Endothelial cell of umbilical vein (primary cell): Measurements from ENCODE around the gene GALNT2. TPM values are rescaled to one million over a fixed set of nuclear protein-coding genes. Genes with fewer than 3 reads are reported as not detected.

Experiments used
- BruUV-seq: library from RNA; stranded (reverse); fragments of 400-500 nt; replicated peaks from 2 replicates; lab custom pipeline; 2021; lab: Mats Ljungman, UMichigan
- CTCF ChIA-PET: fragments of 300-600, 350-600 bp; sonication (Branson Sonifier 250); formaldehyde crosslinking; loops from one replicate; lab custom pipeline; 2021; ENCODE audit warnings: antibody characterized with exemption, inconsistent platforms; lab: Charles Lee
- POLR2A ChIA-PET: fragments of 300-600, 350-600 bp; sonication (Branson Sonifier 250); formaldehyde crosslinking; loops from one replicate; lab custom pipeline; 2021; ENCODE audit warnings: antibody characterized with exemption, inconsistent platforms; lab: Charles Lee
- DNase-seq: peaks from one replicate; pipeline ENCODE4 v3.0.0-alpha.2; 2011; ENCODE audit warnings: low read depth, low spot score
- FAIRE-seq: peaks from 2 replicates; lab custom pipeline; 2011; peaks lifted over from hg19 to GRCh38; lab: Jason Lieb, UNC
- H2AFZ ChIP-seq: 2 replicates; pipeline ENCODE4 v1.6.0; 2012; ENCODE audit warnings: low read depth, low read length, control low read depth, inconsistent platforms
- H3K27ac ChIP-seq: 2 replicates; pipeline ENCODE4 v1.5.1; 2011; ENCODE audit warnings: low read depth, mild to moderate bottlenecking, control low read depth, low read length, moderate library complexity; ENCODE audit not compliant: insufficient read depth
- H3K27me3 ChIP-seq, 2 experiments: 2 replicates each; pipeline versions ENCODE4 v1.6.0 to v1.6.1; 2011; ENCODE audit warnings: low read length in 2 of 2, mixed read lengths in 1 of 2; ENCODE audit not compliant: control insufficient read depth in 2 of 2, insufficient read depth in 2 of 2
- H3K36me3 ChIP-seq, 2 experiments: 2 replicates in 1 of 2; 3 replicates in 1 of 2; pipeline ENCODE4 v1.5.1; 2011; ENCODE audit warnings: low read length in 2 of 2, mild to moderate bottlenecking in 1 of 2, moderate library complexity in 1 of 2; ENCODE audit not compliant: control insufficient read depth in 2 of 2, insufficient read depth in 2 of 2; ENCODE audit errors: extremely low read depth in 1 of 2
- H3K4me1 ChIP-seq: 3 replicates; pipeline ENCODE4 v1.5.1; 2011; ENCODE audit warnings: mild to moderate bottlenecking, low read length; ENCODE audit not compliant: control insufficient read depth, insufficient read depth; ENCODE audit errors: extremely low read depth
- H3K4me2 ChIP-seq: 2 replicates; pipeline ENCODE4 v1.6.1; 2011; ENCODE audit warnings: low read length, control low read depth, mixed read lengths; ENCODE audit not compliant: insufficient read depth
- H3K4me3 ChIP-seq, 3 experiments: fragments of 200-600 bp in 1 of 3; sonication (generic), shearing (Covaris generic) in 1 of 3; replicated peaks in 1 of 3; 2 replicates each; pipeline ENCODE4 v1.5.1; 2011 to 2016; ENCODE audit warnings: control low read depth in 3 of 3, low read length in 3 of 3, mild to moderate bottlenecking in 2 of 3, inconsistent platforms in 1 of 3, low read depth in 1 of 3, moderate library complexity in 1 of 3; ENCODE audit not compliant: insufficient read depth in 1 of 3
- H3K79me2 ChIP-seq: 2 replicates; pipeline ENCODE4 v1.6.0; 2012; ENCODE audit warnings: low read length, inconsistent platforms; ENCODE audit not compliant: control insufficient read depth, insufficient read depth
- H3K9ac ChIP-seq: replicated peaks from 2 replicates; pipeline ENCODE3; 2011; ENCODE audit warnings: low read length, control low read depth; ENCODE audit not compliant: insufficient read depth; ENCODE audit errors: extremely low read depth
- H3K9me1 ChIP-seq: replicated peaks from 3 replicates; pipeline ENCODE4 v1.6.0; 2011; ENCODE audit warnings: mild to moderate bottlenecking, low read length; ENCODE audit not compliant: control insufficient read depth, insufficient read depth; ENCODE audit errors: extremely low read depth
- H3K9me3 ChIP-seq: replicated peaks from 2 replicates; pipeline ENCODE4 v1.5.1; 2012; ENCODE audit warnings: low read length, inconsistent platforms; ENCODE audit not compliant: control insufficient read depth, insufficient read depth
- H4K20me1 ChIP-seq: replicated peaks from 2 replicates; pipeline ENCODE3; 2011; ENCODE audit warnings: mild to moderate bottlenecking, low read length; ENCODE audit not compliant: control insufficient read depth, insufficient read depth; ENCODE audit errors: extremely low read depth
- CTCF ChIP-seq, 2 donors: IDR thresholded peaks; 1 replicate in 1 of 2; 2 replicates in 1 of 2; pipeline ENCODE4 v1.5.1; 2011; ENCODE audit warnings: low read length in 2 of 2, mild to moderate bottlenecking in 2 of 2, moderate library complexity in 2 of 2, control low read depth in 1 of 2, inconsistent platforms in 1 of 2, low read depth in 1 of 2; ENCODE audit not compliant: insufficient read depth in 1 of 2; ENCODE audit errors: extremely low read depth in 1 of 2
- EZH2 ChIP-seq: IDR thresholded peaks from 2 replicates; pipeline ENCODE4 v1.6.1; 2012; ENCODE audit warnings: borderline replicate concordance, low read depth, mild to moderate bottlenecking, moderate library complexity, low read length, inconsistent platforms; ENCODE audit not compliant: severe bottlenecking
- FOS ChIP-seq: IDR thresholded peaks from 2 replicates; pipeline ENCODE4 v1.6.1; 2011; ENCODE audit warnings: mild to moderate bottlenecking, low read length, moderate library complexity, borderline replicate concordance; ENCODE audit not compliant: insufficient read depth
- GATA2 ChIP-seq: IDR thresholded peaks from 2 replicates; pipeline ENCODE4 v1.7.0; 2011; ENCODE audit warnings: low read depth, mild to moderate bottlenecking, moderate library complexity, mixed read lengths, low read length; ENCODE audit not compliant: insufficient read length, insufficient read depth
- JUN ChIP-seq: IDR thresholded peaks from 2 replicates; pipeline ENCODE4 v1.6.1; 2011; ENCODE audit warnings: borderline replicate concordance, low read depth; ENCODE audit not compliant: insufficient read length, insufficient read depth
- MYC ChIP-seq: IDR thresholded peaks from one replicate; pipeline ENCODE4 v1.6.1; 2011; ENCODE audit warnings: mild to moderate bottlenecking, low read depth, low read length
- POLR2A ChIP-seq: IDR thresholded peaks from 2 replicates; pipeline ENCODE4 v1.6.1; 2012; ENCODE audit warnings: low read depth, mild to moderate bottlenecking, control low read depth, low read length
- POLR2AphosphoS5 ChIP-seq: IDR thresholded peaks from 2 replicates; pipeline ENCODE4 v1.6.1; 2012; ENCODE audit warnings: low read depth, mild to moderate bottlenecking, control low read depth, low read length, moderate library complexity; ENCODE audit not compliant: insufficient read depth
- dilution Hi-C: fragments of 300-500 bp; cut with MboI; formaldehyde crosslinking; loops from one replicate; pipeline ENCODE4 v1.15.0; 2019; ENCODE audit warnings: low sequenced_read_pairs; ENCODE audit not compliant: extremely low pct_ligation_motif_present
- intact Hi-C: fragments of 100-400 bp; cut with micrococcal nuclease; formaldehyde crosslinking; loops from one replicate; pipeline ENCODE4 v1.10.0; 2022
- polyA plus RNA-seq, 4 experiments: library from polyadenylated mRNA; depleted of rRNA in 3 of 4; stranded (reverse) in 3 of 4; unstranded in 1 of 4; fragments of >200 nt; gene quantifications; 2 replicates each; pipeline versions ENCODE4 v1.2.1 to v1.2.3, GENCODE V29; 2011 to 2012; ENCODE audit warnings: missing spikeins in 1 of 4
- total RNA-seq: library from RNA; stranded (reverse); gene quantifications from 2 replicates; pipeline ENCODE4 v1.2.3, GENCODE V29; 2021
- TF ChIP-seq, protein P1 (sequence below): IDR thresholded peaks from 2 replicates; pipeline ENCODE4 v1.6.1; 2011; ENCODE audit not compliant: insufficient read depth, insufficient read length

Gene GALNT2
- total and polyA plus RNA-seq, 2 donors (not counting 3 experiments of a cell fraction or from before 2014, with no cell fraction given): 56.3 to 77.5 TPM

DNA sequence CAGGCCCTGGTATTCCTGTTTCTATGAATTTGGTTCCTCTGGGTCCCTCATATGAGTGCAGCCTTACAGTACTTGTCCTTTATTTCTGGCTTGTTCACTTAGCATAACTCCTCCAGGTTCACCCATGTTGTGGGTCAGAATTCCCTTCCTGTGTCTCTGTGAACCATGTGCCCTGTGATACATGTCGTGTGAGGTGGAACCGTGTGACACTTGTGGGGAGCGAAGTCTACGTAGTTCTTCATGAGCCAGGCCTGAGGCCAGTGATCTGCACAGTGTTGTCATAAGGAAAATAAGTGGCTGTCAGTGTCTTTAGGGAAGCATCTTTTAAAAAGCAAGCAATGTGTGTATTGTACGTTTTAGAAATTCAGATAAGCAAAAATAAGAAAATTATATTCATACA is 122.8 kb downstream of the GALNT2 start:
- Histone ChIP-seq H3K36me3 (no peaks in the 10 kb centered on the region), H3K9me1 (no peaks in the 10 kb centered on the region), H3K4me3 (no peak overlapping the region), H3K4me2 (no peak overlapping the region), H3K9me3 (no peaks in the 10 kb centered on the region), H4K20me1 (no peaks in the 10 kb centered on the region), H3K27me3 (no peaks in the 10 kb centered on the region), H3K9ac (no peak overlapping the region), H3K79me2 (no peaks in the 10 kb centered on the region), H3K4me1 (peaks cover 33% of the 10 kb centered on the region), H2AFZ (no peak overlapping the region), H3K27ac (no peak overlapping the region)
- DNase-seq: no peak
- ChIA-PET CTCF (no interaction called here), POLR2A (no interaction called here)
- dilution Hi-C loops (no loop called here), intact Hi-C loops (loop anchor here (5.0 kb wide), 1 partner anchor 108 kb away; no protein-coding TSS in a partner anchor)
- no peak for TF ChIP-seq POLR2A
- TF ChIP-seq POLR2AphosphoS5: no peak
- TF ChIP-seq FOS: no peak
- TF ChIP-seq, protein P1, sequence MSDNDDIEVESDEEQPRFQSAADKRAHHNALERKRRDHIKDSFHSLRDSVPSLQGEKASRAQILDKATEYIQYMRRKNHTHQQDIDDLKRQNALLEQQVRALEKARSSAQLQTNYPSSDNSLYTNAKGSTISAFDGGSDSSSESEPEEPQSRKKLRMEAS: no peak
- TF ChIP-seq JUN: no peak
- TF ChIP-seq GATA2: no peak
- TF ChIP-seq EZH2: no peak
- TF ChIP-seq MYC: no peak
- no peak for TF ChIP-seq CTCF (IDR thresholded peaks at IDR 0.05; ENCODE audit: extremely low read depth in 1 of 2, insufficient read depth in 1 of 2, low read depth in 1 of 2, low read length in 2 of 2)
- no peak for FAIRE-seq
- no TSS peak for BruUV-seq
